ENCODE results near the gene IRF5. TPM values are rescaled to one million over a fixed set of nuclear protein-coding genes. Genes with fewer than 3 reads are reported as not detected.

IRF5 gene
- total RNA-seq, 1 experiment from 2014 or later, result not detected

GRCh38 chr7:128955981-128956380, 18.3 kb downstream of the IRF5 start:
- TF ChIP-seq EZH2 (IDR thresholded peaks at IDR 0.05; ENCODE audit: borderline replicate concordance, low read depth, low read length, poor library complexity, severe bottlenecking) (no peak), CTCF (conservative IDR thresholded peaks at IDR 0.05; ENCODE audit: low read depth, low read length) (no peak)
- ChIA-PET POLR2A (ENCODE audit: low non-redundant PET) (no interaction called here), CTCF (no interaction called here)
- BruUV-seq (replicated peaks), result no TSS peak
- Histone ChIP-seq H3K4me3 (ENCODE audit: low read depth, low read length, poor library complexity, severe bottlenecking) (no peak overlapping the region), H3K27ac (ENCODE audit: low read depth, low read length, poor library complexity, severe bottlenecking) (no peak overlapping the region), H3K36me3 (ENCODE audit: insufficient read depth, low read length, poor library complexity, severe bottlenecking) (peaks cover 50% of the 10 kb centered on the region), H3K4me1 (ENCODE audit: insufficient read depth, low read length, poor library complexity, severe bottlenecking) (no peaks in the 10 kb centered on the region), H3K9me3 (ENCODE audit: low read depth, low read length, poor library complexity, severe bottlenecking) (no peaks in the 10 kb centered on the region), H3K27me3 (replicated peaks; ENCODE audit: insufficient read depth, low read depth, low read length, poor library complexity) (no peaks in the 10 kb centered on the region)
- DNase-seq (ENCODE audit: low spot score), result no peak
- intact Hi-C loops (cut with micrococcal nuclease; ENCODE audit: unreplicated experiment), result no loop called here

GRCh38 chr7:128959296-128959695, 21.6 kb downstream of the IRF5 start:
- Histone ChIP-seq H3K4me1 (ENCODE audit: insufficient read depth, low read length, poor library complexity, severe bottlenecking) (no peaks in the 10 kb centered on the region), H3K27me3 (replicated peaks; ENCODE audit: insufficient read depth, low read depth, low read length, poor library complexity) (no peaks in the 10 kb centered on the region), H3K9me3 (ENCODE audit: low read depth, low read length, poor library complexity, severe bottlenecking) (no peaks in the 10 kb centered on the region), H3K27ac (ENCODE audit: low read depth, low read length, poor library complexity, severe bottlenecking) (no peak overlapping the region), H3K36me3 (ENCODE audit: insufficient read depth, low read length, poor library complexity, severe bottlenecking) (peaks cover 51% of the 10 kb centered on the region), H3K4me3 (ENCODE audit: low read depth, low read length, poor library complexity, severe bottlenecking) (no peak overlapping the region)
- no peak for DNase-seq (ENCODE audit: low spot score)
- intact Hi-C loops (cut with micrococcal nuclease; ENCODE audit: unreplicated experiment), result no loop called here
- ChIA-PET POLR2A (ENCODE audit: low non-redundant PET) (no interaction called here), CTCF (no interaction called here)
- no TSS peak for BruUV-seq (replicated peaks)
- TF ChIP-seq EZH2 (IDR thresholded peaks at IDR 0.05; ENCODE audit: borderline replicate concordance, low read depth, low read length, poor library complexity, severe bottlenecking) (no peak), CTCF (conservative IDR thresholded peaks at IDR 0.05; ENCODE audit: low read depth, low read length) (no peak)

- Histone ChIP-seq H3K4me3 (ENCODE audit: low read depth, low read length, poor library complexity, severe bottlenecking) (no peak overlapping the region), H3K9me3 (ENCODE audit: low read depth, low read length, poor library complexity, severe bottlenecking) (no peaks in the 10 kb centered on the region), H3K36me3 (ENCODE audit: insufficient read depth, low read length, poor library complexity, severe bottlenecking) (peaks cover 52% of the 10 kb centered on the region), H3K27ac (ENCODE audit: low read depth, low read length, poor library complexity, severe bottlenecking) (no peak overlapping the region), H3K27me3 (replicated peaks; ENCODE audit: insufficient read depth, low read depth, low read length, poor library complexity) (no peaks in the 10 kb centered on the region), H3K4me1 (ENCODE audit: insufficient read depth, low read length, poor library complexity, severe bottlenecking) (no peaks in the 10 kb centered on the region)
- no peak for TF ChIP-seq EZH2 (IDR thresholded peaks at IDR 0.05; ENCODE audit: borderline replicate concordance, low read depth, low read length, poor library complexity, severe bottlenecking)
- TF ChIP-seq CTCF (conservative IDR thresholded peaks at IDR 0.05; ENCODE audit: low read depth, low read length), result no peak
- DNase-seq (ENCODE audit: low spot score), result no peak
- ChIA-PET CTCF (no interaction called here), POLR2A (ENCODE audit: low non-redundant PET) (no interaction called here)
- no TSS peak for BruUV-seq (replicated peaks)
- intact Hi-C loops (cut with micrococcal nuclease; ENCODE audit: unreplicated experiment), result no loop called here
Observed at GRCh38 chr7:128961030-128961659, 23.4 kb downstream of the IRF5 start.
